Measurements from ENCODE around the gene LPCAT1.

DNA sequence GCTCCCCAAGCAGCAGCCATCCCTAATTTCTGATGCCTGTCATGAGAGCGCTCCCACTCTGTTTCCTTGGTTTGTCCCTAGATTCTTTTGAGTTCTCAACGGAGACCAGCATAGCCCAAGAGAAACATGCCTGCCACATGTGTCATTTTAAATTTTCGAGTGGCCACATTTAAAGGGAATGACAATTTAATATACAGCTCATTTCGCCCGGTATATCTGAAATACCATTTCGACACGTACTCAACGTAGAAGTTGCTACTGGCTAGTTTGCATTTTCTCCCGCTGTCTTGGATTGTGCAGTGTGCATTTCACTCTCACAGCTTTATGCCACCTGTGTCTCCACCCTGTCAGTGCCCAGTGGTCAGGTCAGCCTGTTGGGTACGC is 21.0 kb downstream of the LPCAT1 start:
- no peak for TF ChIP-seq EZH2phosphoT487 (IDR thresholded peaks at IDR 0.05; ENCODE audit: insufficient read depth, low read depth)
- no peak for TF ChIP-seq EZH2 (IDR thresholded peaks at IDR 0.05; ENCODE audit: insufficient read depth, poor library complexity, severe bottlenecking)
